Mucosa of descending colon (tissue), 3 donors: ENCODE results near the gene PRRG1. TPM values are rescaled to one million over a fixed set of nuclear protein-coding genes. Genes with fewer than 3 reads are reported as not detected.

ENCODE experiments used
- ATAC-seq: fragments of 200-7000 bp; cut with Tn5 transposase; one replicate; pipeline ENCODE4 v1.9.1; 2020; ENCODE audit warnings: mild to moderate bottlenecking, moderate library complexity
- DNase-seq, 3 donors: peaks; one replicate each; pipeline ENCODE4 v3.0.0-alpha.2; 2020
- H3K36me3 ChIP-seq: fragments of 200-600 bp; one replicate; pipeline ENCODE4 v1.8.0; 2021; ENCODE audit warnings: low read depth, mild to moderate bottlenecking
- H3K4me1 ChIP-seq: fragments of 200-600 bp; one replicate; pipeline ENCODE4 v1.8.0; 2021; ENCODE audit warnings: low read depth, mild to moderate bottlenecking
- H3K4me3 ChIP-seq: fragments of 200-600 bp; one replicate; pipeline ENCODE4 v1.8.0; 2021; ENCODE audit warnings: mild to moderate bottlenecking
- H3K9me3 ChIP-seq: fragments of 200-600 bp; one replicate; pipeline ENCODE4 v1.8.0; 2021; ENCODE audit warnings: mild to moderate bottlenecking
- CTCF ChIP-seq: fragments of 200-600 bp; IDR thresholded peaks from one replicate; pipeline ENCODE4 v1.8.0; 2022; ENCODE audit warnings: antibody characterized with exemption, mild to moderate bottlenecking
- intact Hi-C, 2 donors: fragments of 100-400 bp; cut with DNase I in 1 of 2; cut with micrococcal nuclease in 1 of 2; formaldehyde crosslinking; loops; one replicate each; pipeline versions ENCODE4 v1.11.0 to v1.11.1; 2022; cut with DNase I, micrococcal nuclease
- total RNA-seq, 3 donors: library from RNA; stranded (reverse); fragmentation: NEBNext Ultra II Directional in 2 of 3; extraction: Animal tissue kit (Norgen Biotek cat#: 25700) in 2 of 3; gene quantifications; one replicate each; pipeline versions ENCODE4 v1.2.1 to v1.2.4, GENCODE V29; 2021 to 2023
- donor health status: DM: no; HTN: no; CAD: no; lungs with moderate emphysema.
- donor health status: DM: no; HTN: no; CAD: no.
- donor health status: DM: no; HTN: yes; CAD: no.

PRRG1 gene
- total RNA-seq, 3 donors from 2014 or later: 11.1 to 12.0 (median 11.6) TPM

DNA sequence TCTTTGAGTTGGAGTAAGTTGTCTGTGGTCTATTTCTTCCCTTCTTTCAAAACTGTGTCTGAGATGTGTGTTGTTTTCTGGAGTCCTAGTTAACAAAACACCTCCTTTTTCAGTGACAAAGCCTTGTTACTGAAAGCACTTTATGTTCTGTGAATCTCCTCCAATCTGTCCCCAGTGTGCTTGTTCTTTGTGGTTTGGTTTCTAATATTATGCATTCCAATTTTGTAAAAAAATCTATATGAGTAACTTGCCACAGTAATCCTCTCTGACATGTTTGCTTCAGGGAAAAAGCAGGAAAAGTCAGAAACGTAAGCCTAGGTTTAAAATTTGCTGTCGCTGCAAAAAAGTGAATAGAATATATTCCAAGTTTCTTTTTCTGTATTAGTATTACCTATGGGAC is 12.4 kb downstream of the PRRG1 start:
- no peaks in the 10 kb centered on the region for H3K4me1 ChIP-seq
- DNase-seq (no peak), ATAC-seq (no peak)
- no peak overlapping the region for H3K4me3 ChIP-seq
- no peak for TF ChIP-seq CTCF
- intact Hi-C loops: no loop called here
- H3K9me3 ChIP-seq: no peaks in the 10 kb centered on the region
- H3K36me3 ChIP-seq: no peaks in the 10 kb centered on the region

DNA sequence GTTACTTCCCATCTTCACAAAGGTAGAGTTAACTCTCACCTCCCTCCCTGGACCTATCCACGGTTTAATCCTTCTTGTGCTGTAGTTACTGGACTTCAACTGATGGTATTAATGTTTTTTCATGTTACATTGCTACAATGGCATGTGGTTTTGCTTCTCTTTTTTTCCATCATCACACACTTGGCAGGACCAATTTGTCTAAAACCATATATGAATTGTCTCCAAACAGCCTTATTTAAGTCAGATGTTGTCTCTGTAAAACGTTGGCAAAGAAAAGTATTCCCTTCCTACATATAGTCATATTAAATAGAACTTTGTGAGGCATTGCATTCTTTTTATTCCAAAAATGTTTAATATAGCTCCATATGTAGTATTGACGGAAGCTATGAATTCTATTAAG is 15.5 kb downstream of the PRRG1 start:
- Histone ChIP-seq H3K36me3 (no peaks in the 10 kb centered on the region), H3K4me1 (no peaks in the 10 kb centered on the region), H3K4me3 (no peak overlapping the region), H3K9me3 (no peaks in the 10 kb centered on the region)
- ATAC-seq (no peak), DNase-seq (no peak)
- intact Hi-C loops: no loop called here
- TF ChIP-seq CTCF: no peak

DNA sequence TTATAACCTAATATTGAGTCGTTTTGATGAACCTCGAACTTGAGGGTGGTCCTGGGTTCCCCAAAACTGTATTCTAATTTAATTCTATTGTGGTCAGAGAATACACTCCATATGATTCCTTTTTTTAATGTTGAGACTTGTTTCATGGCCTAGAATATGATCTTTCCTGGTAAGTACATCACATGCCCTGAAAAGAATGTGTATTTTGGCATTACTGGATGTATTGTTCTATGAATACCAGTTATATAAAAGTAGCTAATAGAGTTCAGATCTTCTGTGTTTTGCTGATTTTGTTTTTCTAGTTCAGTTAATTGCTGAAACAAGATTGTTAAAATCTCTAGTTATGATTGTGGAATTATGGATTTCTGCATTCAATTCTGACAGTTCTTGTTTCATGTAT is 18.8 kb downstream of the PRRG1 start:
- intact Hi-C loops: no loop called here
- no peak overlapping the region for H3K4me3 ChIP-seq
- H3K9me3 ChIP-seq: no peaks in the 10 kb centered on the region
- DNase-seq (no peak), ATAC-seq (no peak)
- H3K36me3 ChIP-seq: no peaks in the 10 kb centered on the region
- TF ChIP-seq CTCF: no peak
- H3K4me1 ChIP-seq: no peaks in the 10 kb centered on the region

GRCh38 chrX:37370499-37371141 is 21.5 kb downstream of the PRRG1 start:
- DNase-seq: no peak
- no peaks in the 10 kb centered on the region for H3K9me3 ChIP-seq
- intact Hi-C loops: no loop called here
- H3K36me3 ChIP-seq: no peaks in the 10 kb centered on the region
- ATAC-seq: no peak
- TF ChIP-seq CTCF: no peak
- H3K4me1 ChIP-seq: no peaks in the 10 kb centered on the region
- no peak overlapping the region for H3K4me3 ChIP-seq

- Histone ChIP-seq H3K9me3 (no peaks in the 10 kb centered on the region), H3K4me1 (no peaks in the 10 kb centered on the region), H3K36me3 (no peaks in the 10 kb centered on the region), H3K4me3 (no peak overlapping the region)
- no peak for TF ChIP-seq CTCF
- ATAC-seq (no peak), DNase-seq (no peak)
- intact Hi-C loops: no loop called here
Measured at GRCh38 chrX:37371578-37371991, 22.4 kb downstream of the PRRG1 start.

DNA sequence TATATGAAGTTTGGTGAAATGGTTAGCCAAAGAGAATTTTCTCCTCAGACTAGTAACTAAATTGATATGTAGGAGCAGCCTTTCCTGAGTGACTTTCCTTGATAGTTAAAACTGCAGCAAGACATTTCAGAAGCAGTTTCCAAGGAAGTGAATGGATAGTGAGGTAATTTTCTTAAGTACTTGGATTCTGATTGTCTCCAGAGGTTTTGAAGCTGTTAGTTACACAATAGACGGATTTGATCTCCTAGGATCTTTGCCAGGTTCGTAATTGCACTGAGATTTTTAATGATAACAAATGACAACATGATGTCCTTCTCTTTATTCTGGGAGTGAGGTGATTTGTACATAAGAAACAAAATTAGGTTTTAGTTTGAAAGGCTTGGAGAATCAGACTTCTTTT is 29.2 kb downstream of the PRRG1 start:
- Histone ChIP-seq H3K4me3 (no peak overlapping the region), H3K4me1 (peaks cover 5% of the 10 kb centered on the region), H3K36me3 (no peaks in the 10 kb centered on the region), H3K9me3 (no peaks in the 10 kb centered on the region)
- intact Hi-C loops: no loop called here
- TF ChIP-seq CTCF: no peak
- no peak for DNase-seq
- no peak for ATAC-seq
